Suprapubic skin (tissue), 4 donors: Measurements from ENCODE around the gene SCO2. TPM values are rescaled to one million over a fixed set of nuclear protein-coding genes. Genes with fewer than 3 reads are reported as not detected.

ENCODE experiments used
- DNase-seq, 2 donors: peaks; one replicate each; pipeline ENCODE4 v3.0.0-alpha.2; 2019; ENCODE audit warnings: low spot score in 2 of 2
- H3K27ac ChIP-seq: fragments of 200-600 bp; sonication (generic); one replicate; pipeline ENCODE4 v1.5.1; 2019
- H3K27me3 ChIP-seq: fragments of 200-600 bp; sonication (generic); one replicate; pipeline ENCODE4 v1.5.1; 2019
- H3K36me3 ChIP-seq: fragments of 200-600 bp; sonication (generic); one replicate; pipeline ENCODE4 v1.5.1; 2019
- H3K4me1 ChIP-seq: fragments of 200-600 bp; sonication (generic); one replicate; pipeline ENCODE4 v1.5.1; 2019
- H3K4me3 ChIP-seq: fragments of 200-600 bp; sonication (generic); one replicate; pipeline ENCODE4 v1.5.1; 2019; ENCODE audit warnings: mild to moderate bottlenecking
- H3K9me3 ChIP-seq: fragments of 200-600 bp; sonication (generic); one replicate; pipeline ENCODE4 v1.5.1; 2019
- CTCF ChIP-seq, 2 donors: fragments of 200-600 bp in 1 of 2; fragments of 450-650 bp in 1 of 2; sonication (generic) in 1 of 2; IDR thresholded peaks; one replicate each; pipeline ENCODE4 v1.5.1; 2016 to 2019; ENCODE audit warnings: antibody characterized with exemption in 2 of 2, mild to moderate bottlenecking in 1 of 2, moderate library complexity in 1 of 2
- EP300 ChIP-seq: sonication (generic); formaldehyde crosslinking; IDR thresholded peaks from one replicate; pipeline ENCODE4 v1.6.1; 2017; ENCODE audit warnings: antibody characterized with exemption
- POLR2A ChIP-seq, 2 donors: fragments of 450-650 bp; IDR thresholded peaks; one replicate each; pipeline ENCODE4 v1.6.1; 2017; ENCODE audit warnings: antibody characterized with exemption in 2 of 2, mild to moderate bottlenecking in 2 of 2, moderate library complexity in 2 of 2
- POLR2AphosphoS5 ChIP-seq, 3 donors: sonication (generic); formaldehyde crosslinking; IDR thresholded peaks; one replicate each; pipeline ENCODE4 v1.6.1; 2017; ENCODE audit warnings: antibody characterized with exemption in 3 of 3
- WGBS: methylation state at CpG from one replicate; pipeline ENCODE4 v1.1.5; 2018; 5-methylcytosine and 5-hydroxymethylcytosine counted together
- total RNA-seq, 4 donors: library from RNA; depleted of rRNA; stranded (reverse); fragments of >200 nt; gene quantifications; one replicate each; pipeline ENCODE4 v1.1.0, GENCODE V29; 2016

The SCO2 gene
- total RNA-seq, 4 donors from 2014 or later, result 1.7 to 7.9 (median 4.7) TPM; not detected in 1

- no peaks in the 10 kb centered on the region for H3K27me3 ChIP-seq
- H3K27ac ChIP-seq, result no peak overlapping the region
- no peak overlapping the region for H3K4me3 ChIP-seq
- WGBS, result 91% methylated on average over 12 of the region's 12 CpGs
- peaks cover 30% of the 10 kb centered on the region for H3K36me3 ChIP-seq
- no peak for TF ChIP-seq EP300
- TF ChIP-seq POLR2AphosphoS5 (IDR thresholded peaks at IDR 0.05), result no peak
- no peak for TF ChIP-seq CTCF (IDR thresholded peaks at IDR 0.05)
- no peak for TF ChIP-seq POLR2A (IDR thresholded peaks at IDR 0.05)
- H3K4me1 ChIP-seq, result peaks cover 19% of the 10 kb centered on the region
- DNase-seq, result no peak
- no peaks in the 10 kb centered on the region for H3K9me3 ChIP-seq
Measured at GRCh38 chr22:50500452-50500851, 24.9 kb downstream of the SCO2 start.

DNA sequence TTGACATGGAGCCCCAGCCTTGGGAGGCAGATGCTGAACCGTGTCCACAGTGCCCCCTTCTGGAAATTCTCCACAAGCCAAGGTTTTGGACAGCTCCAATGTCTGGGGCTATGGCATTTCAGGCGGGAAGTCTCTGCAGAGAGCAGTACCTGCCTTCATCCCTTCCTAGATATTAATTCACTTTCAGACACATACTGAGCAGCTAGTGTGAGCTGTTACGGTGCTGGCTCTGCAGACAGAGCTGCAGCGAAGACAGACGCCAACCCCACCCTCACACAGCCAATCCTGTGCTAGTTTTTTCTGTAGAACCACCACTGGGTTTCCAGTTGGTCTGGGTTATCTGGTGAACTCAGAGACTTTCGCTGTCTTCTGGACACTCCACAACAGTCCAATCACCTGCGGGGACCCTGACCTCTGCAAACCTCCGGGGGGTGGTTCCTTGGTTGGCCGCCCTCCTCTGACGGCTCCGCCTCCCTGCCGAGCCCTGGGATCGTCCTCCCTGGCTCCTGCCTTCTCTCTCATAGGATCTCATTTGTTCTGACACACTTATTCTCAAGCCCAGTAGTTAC lies 27.0 kb downstream of the SCO2 start:
- Histone ChIP-seq H3K27me3 (no peaks in the 10 kb centered on the region), H3K27ac (no peak overlapping the region), H3K4me3 (no peak overlapping the region), H3K4me1 (peaks cover 7% of the 10 kb centered on the region), H3K9me3 (no peaks in the 10 kb centered on the region), H3K36me3 (peaks cover 14% of the 10 kb centered on the region)
- TF ChIP-seq POLR2AphosphoS5 (IDR thresholded peaks at IDR 0.05), result no peak
- peak; percentile 9 to 37 for TF ChIP-seq CTCF (IDR thresholded peaks at IDR 0.05)
- peak in 1 of 2 donors; percentile 77 for DNase-seq
- 32% methylated on average over 12 of the region's 13 CpGs for WGBS

GRCh38 chr22:50497093-50497492 lies 28.3 kb downstream of the SCO2 start:
- H3K4me3 ChIP-seq, result no peak overlapping the region
- H3K4me1 ChIP-seq, result peaks cover 7% of the 10 kb centered on the region
- H3K9me3 ChIP-seq, result no peaks in the 10 kb centered on the region
- peaks cover 1% of the 10 kb centered on the region for H3K36me3 ChIP-seq
- no peak for DNase-seq
- H3K27me3 ChIP-seq, result no peaks in the 10 kb centered on the region
- TF ChIP-seq POLR2AphosphoS5 (IDR thresholded peaks at IDR 0.05), result no peak
- no peak for TF ChIP-seq CTCF (IDR thresholded peaks at IDR 0.05)
- no peak for TF ChIP-seq EP300
- no peak for TF ChIP-seq POLR2A (IDR thresholded peaks at IDR 0.05)
- no peak overlapping the region for H3K27ac ChIP-seq
- 92% methylated on average over 6 of the region's 6 CpGs for whole genome bisulfite sequencing

GRCh38 chr22:50490531-50491308 lies 34.7 kb downstream of the SCO2 start:
- Histone ChIP-seq H3K9me3 (no peaks in the 10 kb centered on the region), H3K27ac (no peak overlapping the region), H3K4me1 (no peaks in the 10 kb centered on the region), H3K4me3 (no peak overlapping the region), H3K36me3 (no peaks in the 10 kb centered on the region), H3K27me3 (peaks cover 20% of the 10 kb centered on the region)
- no peak for TF ChIP-seq POLR2AphosphoS5 (IDR thresholded peaks at IDR 0.05)
- WGBS, result 72% methylated on average over 27 of the region's 27 CpGs
- no peak for DNase-seq

DNA sequence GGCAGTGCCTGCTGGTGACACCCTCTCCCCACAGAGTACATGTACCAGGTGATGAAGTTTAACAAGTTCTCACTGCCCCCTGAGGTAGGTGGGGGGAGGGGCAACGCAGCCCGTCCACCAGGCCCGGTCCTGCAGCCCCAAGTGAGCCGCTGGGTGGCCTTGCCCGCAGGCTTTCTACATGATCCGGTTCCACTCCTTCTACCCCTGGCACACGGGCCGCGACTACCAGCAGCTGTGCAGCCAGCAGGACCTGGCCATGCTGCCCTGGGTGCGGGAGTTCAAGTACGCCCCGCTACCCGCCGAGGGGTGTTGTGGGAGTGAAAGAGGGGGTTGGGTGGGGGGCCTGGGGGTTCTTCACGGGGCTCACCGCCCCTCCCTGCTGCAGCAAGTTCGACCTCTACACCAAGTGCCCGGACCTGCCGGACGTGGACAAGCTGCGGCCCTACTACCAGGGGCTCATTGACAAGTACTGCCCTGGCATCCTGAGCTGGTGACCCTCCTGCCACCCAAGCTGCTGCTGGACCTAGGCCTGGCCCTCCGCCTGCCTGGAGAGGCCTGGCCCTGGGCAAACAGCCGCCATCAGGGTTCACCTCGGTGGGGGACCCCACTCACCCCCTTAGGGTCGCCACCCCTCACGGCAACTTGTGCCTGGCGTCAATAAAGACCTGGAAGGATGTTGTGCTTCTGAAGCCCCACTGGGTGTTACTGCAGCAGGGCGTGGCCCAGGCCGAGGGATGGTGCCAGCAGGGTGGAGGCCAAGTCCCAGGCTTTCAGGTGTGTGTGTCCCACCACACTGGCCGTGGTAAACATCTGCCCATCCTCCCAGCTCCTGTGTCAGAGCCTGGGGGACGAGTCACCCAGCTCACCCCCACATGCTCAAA lies 35.8 kb downstream of the SCO2 start:
- H3K4me3 ChIP-seq, result no peak overlapping the region
- H3K36me3 ChIP-seq, result no peaks in the 10 kb centered on the region
- H3K27ac ChIP-seq, result no peak overlapping the region
- H3K27me3 ChIP-seq, result peaks cover 25% of the 10 kb centered on the region
- 60% methylated on average over 5 of the region's 31 CpGs for WGBS
- DNase-seq, result no peak
- no peaks in the 10 kb centered on the region for H3K9me3 ChIP-seq
- no peaks in the 10 kb centered on the region for H3K4me1 ChIP-seq
- TF ChIP-seq POLR2A (IDR thresholded peaks at IDR 0.05), result no peak
- TF ChIP-seq EP300, result no peak
- TF ChIP-seq CTCF (IDR thresholded peaks at IDR 0.05), result no peak
- TF ChIP-seq POLR2AphosphoS5 (IDR thresholded peaks at IDR 0.05), result no peak
